Measurements from ENCODE around the gene AADACL4.

AADACL4 gene

GRCh38 chr1:12617511-12617900, 26.4 kb upstream of the AADACL4 start:
- no peaks in the 10 kb centered on the region for H3K27me3 ChIP-seq (replicated peaks)
- no peak for TF ChIP-seq CTCF (IDR thresholded peaks at IDR 0.05; ENCODE audit: low read depth, low read length, missing control alignments)
- no peak for DNase-seq
- H3K4me3 ChIP-seq (ENCODE audit: low read depth, low read length), result peak overlapping the region; percentile 93
- in situ Hi-C loops (cut with HindIII; ENCODE audit: low pct_ligation_motif_present, low sequenced_read_pairs), result no loop called here
- peak overlapping the region; percentile 98 for H3K27ac ChIP-seq
- H3K36me3 ChIP-seq (replicated peaks), result peaks cover 39% of the 10 kb centered on the region

GRCh38 chr1:12617901-12618660, 25.8 kb upstream of the AADACL4 start, which contains the start of gene DHRS3:
TSS of gene DHRS3 (minus strand) at chr1:12618210. CDS start at chr1:12617348, 862 bp downstream.
- H3K27me3 ChIP-seq (replicated peaks), result no peaks in the 10 kb centered on the region
- in situ Hi-C loops (cut with HindIII; ENCODE audit: low pct_ligation_motif_present, low sequenced_read_pairs), result no loop called here
- TF ChIP-seq CTCF (IDR thresholded peaks at IDR 0.05; ENCODE audit: low read depth, low read length, missing control alignments), result no peak
- peak within 1 kb of the TSS; percentile 98 for H3K27ac ChIP-seq
- peaks cover 33% of the 10 kb centered on the region for H3K36me3 ChIP-seq (replicated peaks)
- peak within 1 kb of the TSS; percentile 93 for H3K4me3 ChIP-seq (ENCODE audit: low read depth, low read length)
- peak; percentile 85 for DNase-seq

- Histone ChIP-seq H3K27ac (peak overlapping the region; percentile 98), H3K4me3 (ENCODE audit: low read depth, low read length) (peak overlapping the region; percentile 93), H3K27me3 (replicated peaks) (no peaks in the 10 kb centered on the region), H3K36me3 (replicated peaks) (peaks cover 28% of the 10 kb centered on the region)
- in situ Hi-C loops (cut with HindIII; ENCODE audit: low pct_ligation_motif_present, low sequenced_read_pairs), result no loop called here
- no peak for DNase-seq
- TF ChIP-seq CTCF (IDR thresholded peaks at IDR 0.05; ENCODE audit: low read depth, low read length, missing control alignments), result no peak
These were observed 25.3 kb upstream of the AADACL4 start for GRCh38 chr1:12618661-12618964.

- Histone ChIP-seq H3K27ac (peak overlapping the region; percentile 98), H3K27me3 (replicated peaks) (no peaks in the 10 kb centered on the region), H3K36me3 (replicated peaks) (peaks cover 22% of the 10 kb centered on the region), H3K4me3 (ENCODE audit: low read depth, low read length) (peak overlapping the region; percentile 93)
- TF ChIP-seq CTCF (IDR thresholded peaks at IDR 0.05; ENCODE audit: low read depth, low read length, missing control alignments), result peak; percentile 23
- DNase-seq, result peak; percentile 86
- in situ Hi-C loops (cut with HindIII; ENCODE audit: low pct_ligation_motif_present, low sequenced_read_pairs), result no loop called here
These were observed 24.7 kb upstream of the AADACL4 start for GRCh38 chr1:12618965-12619791.

- H3K4me3 ChIP-seq (ENCODE audit: low read depth, low read length), result peak overlapping the region; percentile 93
- H3K36me3 ChIP-seq (replicated peaks), result peaks cover 18% of the 10 kb centered on the region
- peak; percentile 97 for TF ChIP-seq CTCF (IDR thresholded peaks at IDR 0.05; ENCODE audit: low read depth, low read length, missing control alignments)
- H3K27ac ChIP-seq, result peak overlapping the region; percentile 98
- no peaks in the 10 kb centered on the region for H3K27me3 ChIP-seq (replicated peaks)
- peak; percentile 85 for DNase-seq
- in situ Hi-C loops (cut with HindIII; ENCODE audit: low pct_ligation_motif_present, low sequenced_read_pairs), result no loop called here
These were observed 23.9 kb upstream of the AADACL4 start for GRCh38 chr1:12619792-12620487.

Measured in brain microvascular endothelial cell (primary cell).